Muscle layer of duodenum (tissue), 2 donors: ENCODE data around the gene ZNF789.
A peak's percentile ranks its signal among the peaks of the same experiment; 100 is the strongest.

Experiments
- H3K27ac ChIP-seq: one replicate; pipeline ENCODE4 v1.7.0; 2013; ENCODE audit warnings: mild to moderate bottlenecking, low read length
- H3K27me3 ChIP-seq: one replicate; pipeline ENCODE4 v1.7.0; 2013; ENCODE audit warnings: low read depth, mild to moderate bottlenecking, control low read depth, low read length
- H3K36me3 ChIP-seq, 2 donors: one replicate each; pipeline ENCODE4 v1.7.0; 2013; ENCODE audit warnings: low read length in 2 of 2, control low read depth in 1 of 2, mild to moderate bottlenecking in 1 of 2; ENCODE audit not compliant: insufficient read depth in 2 of 2, control insufficient read depth in 1 of 2
- H3K4me1 ChIP-seq, 2 donors: one replicate each; pipeline ENCODE4 v1.7.0; 2013; ENCODE audit warnings: low read length in 2 of 2, mild to moderate bottlenecking in 2 of 2, control low read depth in 1 of 2, moderate library complexity in 1 of 2; ENCODE audit not compliant: insufficient read depth in 2 of 2, control insufficient read depth in 1 of 2
- H3K4me3 ChIP-seq, 2 donors: one replicate each; pipeline ENCODE4 v1.7.0; 2013; ENCODE audit warnings: low read length in 2 of 2, low read depth in 1 of 2, mild to moderate bottlenecking in 1 of 2
- H3K9me3 ChIP-seq, 2 donors: one replicate each; pipeline ENCODE4 v1.7.0; 2013; ENCODE audit warnings: low read length in 2 of 2, control low read depth in 1 of 2, mild to moderate bottlenecking in 1 of 2; ENCODE audit not compliant: control insufficient read depth in 1 of 2
- donor health status: healthy.

ZNF789 gene

GRCh38 chr7:99459087-99459486, 13.6 kb upstream of the ZNF789 start:
- H3K36me3 ChIP-seq: peaks cover 57 to 65% of the 10 kb centered on the region in 2 donors
- H3K27ac ChIP-seq: no peak overlapping the region
- H3K27me3 ChIP-seq: no peaks in the 10 kb centered on the region
- H3K9me3 ChIP-seq: no peaks in the 10 kb centered on the region
- H3K4me3 ChIP-seq: no peak overlapping the region
- peaks cover 3 to 5% of the 10 kb centered on the region in 2 donors for H3K4me1 ChIP-seq

DNA sequence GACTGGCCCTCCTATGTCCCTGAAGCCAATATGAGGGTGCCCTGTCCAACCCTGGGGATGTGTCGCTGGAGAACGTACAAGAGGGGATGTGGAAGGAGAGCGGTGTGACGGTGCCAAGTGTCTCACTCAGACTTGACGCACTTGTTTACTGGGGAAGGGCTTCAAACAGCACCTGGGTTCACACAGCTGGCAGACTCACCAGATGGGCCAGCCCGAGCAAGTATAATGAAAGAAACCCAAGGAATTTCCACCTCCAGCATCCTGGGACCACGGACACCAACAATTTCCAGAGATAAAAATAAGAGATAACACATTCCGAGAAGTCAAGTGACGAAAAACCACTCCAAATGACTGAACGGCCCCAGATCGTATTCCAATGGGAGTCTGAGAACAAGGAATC, 12.0 kb upstream of the ZNF789 start:
- H3K27ac ChIP-seq: no peak overlapping the region
- no peak overlapping the region for H3K4me3 ChIP-seq
- H3K36me3 ChIP-seq: peaks cover 50% of the 10 kb centered on the region in 2 donors
- no peaks in the 10 kb centered on the region for H3K9me3 ChIP-seq
- peaks cover 8 to 19% of the 10 kb centered on the region in 2 donors for H3K4me1 ChIP-seq
- H3K27me3 ChIP-seq: no peaks in the 10 kb centered on the region

- Histone ChIP-seq H3K36me3 (peaks cover 44 to 46% of the 10 kb centered on the region in 2 donors), H3K27me3 (no peaks in the 10 kb centered on the region), H3K9me3 (no peaks in the 10 kb centered on the region), H3K4me1 (peaks cover 8 to 19% of the 10 kb centered on the region in 2 donors), H3K27ac (no peak overlapping the region), H3K4me3 (no peak overlapping the region)
Observed at GRCh38 chr7:99461221-99461620, 11.5 kb upstream of the ZNF789 start.

GRCh38 chr7:99465421-99465768, 7.3 kb upstream of the ZNF789 start:
- peaks cover 8 to 19% of the 10 kb centered on the region in 2 donors for H3K4me1 ChIP-seq

DNA sequence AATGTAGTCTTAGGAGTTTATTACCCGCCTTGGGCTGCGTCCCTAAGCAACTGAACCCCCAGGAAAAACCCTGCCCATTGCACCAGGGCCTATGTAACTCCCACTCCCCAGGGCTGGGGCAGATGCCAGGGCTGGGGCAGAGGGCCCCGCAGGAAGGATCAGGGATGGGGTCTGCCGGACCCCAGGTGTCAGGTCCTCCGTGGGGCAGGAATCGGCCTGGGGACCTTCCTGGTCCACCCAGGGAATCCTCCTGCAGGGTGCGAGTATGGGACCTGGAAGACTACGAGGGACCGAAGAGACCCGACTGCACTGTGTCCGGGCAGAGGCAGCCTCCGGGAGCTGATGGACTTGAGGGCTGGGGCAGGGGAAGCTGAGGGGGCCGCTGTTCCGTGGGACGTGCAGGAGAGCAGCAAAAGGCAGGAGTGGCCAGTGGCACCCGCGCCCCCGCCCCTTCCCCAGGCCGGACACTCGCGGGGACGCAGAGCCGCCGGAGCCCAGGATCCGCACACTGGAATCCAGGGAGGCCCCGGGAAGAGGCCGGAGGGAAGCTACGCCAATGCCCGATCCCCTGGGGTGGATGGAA, 4.3 kb upstream of the ZNF789 start:
- Histone ChIP-seq H3K4me1 (peaks cover 8 to 23% of the 10 kb centered on the region in 2 donors), H3K36me3 (peaks cover 5% of the 10 kb centered on the region in 2 donors), H3K9me3 (no peaks in the 10 kb centered on the region), H3K27me3 (no peaks in the 10 kb centered on the region), H3K27ac (no peak overlapping the region), H3K4me3 (no peak overlapping the region)

More at GRCh38 chr7:99465421-99465768, 7.3 kb upstream of the ZNF789 start:
- H3K9me3 ChIP-seq: no peaks in the 10 kb centered on the region
- peak overlapping the region; percentile 90 to 100 for H3K4me3 ChIP-seq
- no peaks in the 10 kb centered on the region for H3K27me3 ChIP-seq
- peaks cover 5 to 11% of the 10 kb centered on the region in 2 donors for H3K36me3 ChIP-seq
- peak overlapping the region; percentile 96 for H3K27ac ChIP-seq

GRCh38 chr7:99469381-99470065, 3.2 kb upstream of the ZNF789 start:
- Histone ChIP-seq H3K27me3 (no peaks in the 10 kb centered on the region), H3K4me3 (no peak overlapping the region), H3K4me1 (peaks cover 5 to 22% of the 10 kb centered on the region in 2 donors), H3K9me3 (no peaks in the 10 kb centered on the region), H3K36me3 (no peaks in the 10 kb centered on the region), H3K27ac (no peak overlapping the region)

DNA sequence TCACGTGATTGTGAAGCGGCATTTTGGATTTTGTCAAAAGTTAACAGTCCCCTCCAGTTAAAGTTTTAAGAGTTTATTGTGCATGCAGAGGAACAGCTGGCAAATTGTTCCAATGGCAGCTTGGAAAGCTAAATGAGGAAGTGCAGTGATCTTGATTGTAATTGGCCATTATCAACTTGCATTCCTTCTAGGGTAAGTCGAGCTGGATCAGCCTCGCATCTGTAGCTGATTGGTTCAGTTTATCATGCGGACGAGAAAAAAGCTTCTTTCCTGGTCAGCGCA, 566 bp downstream of the ZNF789 start:
- Histone ChIP-seq H3K27ac (peak overlapping the region; percentile 49), H3K4me1 (peaks cover 0 to 14% of the 10 kb centered on the region in 2 donors), H3K4me3 (peak overlapping the region; percentile 86 to 97), H3K27me3 (no peaks in the 10 kb centered on the region), H3K9me3 (no peaks in the 10 kb centered on the region), H3K36me3 (peaks cover 0 to 7% of the 10 kb centered on the region in 2 donors)

DNA sequence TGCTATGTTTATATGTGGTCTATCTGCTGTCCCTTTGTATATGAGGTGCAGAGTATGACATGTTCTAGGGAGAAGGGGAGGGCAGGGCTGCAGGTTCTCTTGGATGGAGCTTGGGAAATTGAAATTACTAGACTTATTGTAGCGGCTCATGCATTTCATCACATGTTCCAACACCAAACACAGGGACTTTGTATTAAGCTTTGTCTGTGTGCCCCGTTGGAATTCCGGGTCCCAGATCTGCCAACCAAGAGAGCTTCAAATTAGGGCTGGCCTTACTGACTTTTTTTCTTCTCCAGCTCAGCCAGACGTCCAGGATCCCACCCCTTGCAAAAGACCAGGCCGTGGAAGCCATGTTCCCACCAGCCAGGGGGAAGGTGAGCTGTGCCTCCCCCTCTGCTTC, 3.4 kb downstream of the ZNF789 start:
- Histone ChIP-seq H3K27ac (no peak overlapping the region), H3K4me1 (peaks cover 0 to 20% of the 10 kb centered on the region in 2 donors), H3K36me3 (peaks cover 7 to 20% of the 10 kb centered on the region in 2 donors), H3K4me3 (no peak overlapping the region), H3K27me3 (no peaks in the 10 kb centered on the region), H3K9me3 (no peaks in the 10 kb centered on the region)

- Histone ChIP-seq H3K9me3 (no peaks in the 10 kb centered on the region), H3K27ac (no peak overlapping the region), H3K36me3 (peaks cover 8 to 22% of the 10 kb centered on the region in 2 donors), H3K27me3 (no peaks in the 10 kb centered on the region), H3K4me1 (peaks cover 0 to 12% of the 10 kb centered on the region in 2 donors), H3K4me3 (no peak overlapping the region)
Observed at GRCh38 chr7:99478464-99479440, 6.1 kb downstream of the ZNF789 start.

GRCh38 chr7:99485094-99485493, 12.4 kb downstream of the ZNF789 start:
- Histone ChIP-seq H3K27ac (no peak overlapping the region), H3K9me3 (no peaks in the 10 kb centered on the region), H3K27me3 (no peaks in the 10 kb centered on the region), H3K4me3 (no peak overlapping the region), H3K4me1 (no peaks in the 10 kb centered on the region), H3K36me3 (peaks cover 14 to 23% of the 10 kb centered on the region in 2 donors)

DNA sequence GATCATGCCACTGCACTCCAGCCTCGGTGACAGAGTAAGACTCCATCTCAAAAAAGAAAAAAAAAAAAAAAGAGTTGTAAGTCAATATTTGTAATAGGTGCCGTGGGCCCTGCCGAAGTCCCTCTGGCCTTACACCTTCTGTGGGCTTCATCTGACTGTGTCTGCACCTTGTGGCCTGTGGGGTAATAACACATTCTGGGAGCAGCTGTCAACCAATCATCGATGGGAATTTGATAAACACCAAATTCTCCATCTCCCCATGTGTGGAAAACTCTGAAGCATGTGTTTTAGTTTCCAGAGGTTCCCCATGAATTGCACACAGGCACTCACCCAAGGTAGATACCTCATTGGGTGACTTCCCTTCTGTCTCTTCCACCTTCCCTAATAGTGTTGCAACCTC, 16.5 kb downstream of the ZNF789 start:
- no peaks in the 10 kb centered on the region for H3K4me1 ChIP-seq
- H3K27me3 ChIP-seq: no peaks in the 10 kb centered on the region
- H3K27ac ChIP-seq: no peak overlapping the region
- no peak overlapping the region for H3K4me3 ChIP-seq
- H3K9me3 ChIP-seq: peaks cover 9 to 16% of the 10 kb centered on the region in 2 donors
- peaks cover 22 to 37% of the 10 kb centered on the region in 2 donors for H3K36me3 ChIP-seq
